ENCODE results near the gene KRTAP5-2. TPM values are rescaled to one million over a fixed set of nuclear protein-coding genes. Genes with fewer than 3 reads are reported as not detected.

Gene KRTAP5-2
- total and polyA plus RNA-seq, 2 of the 8 experiments (the other 6 are each of a cell fraction or from before 2014, with no cell fraction given), result not detected

DNA sequence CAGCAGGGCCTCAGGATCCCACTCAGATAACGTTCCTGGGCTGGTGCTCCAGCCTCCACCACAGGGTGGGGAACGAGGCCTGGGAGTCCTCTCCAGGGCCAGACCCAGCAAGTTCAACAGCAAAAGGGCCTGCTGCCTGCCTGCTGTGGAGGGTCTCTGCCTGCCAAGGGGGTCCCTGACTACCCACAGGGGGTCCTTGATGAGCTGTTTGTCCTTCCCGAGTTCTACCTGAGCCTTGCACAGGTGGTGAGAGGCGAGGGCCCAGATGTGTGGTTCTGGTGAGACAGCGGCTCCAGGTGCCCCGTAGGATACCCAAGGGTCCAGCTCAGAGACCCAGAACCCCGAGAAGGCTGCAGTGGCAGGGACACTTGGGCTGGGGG lies 30.4 kb downstream of the KRTAP5-2 start:
- 81% methylated on average over 6 of the region's 7 CpGs; no CpG with 5 or more reads in 1 of the 2 experiments for WGBS, 2 experiments (ENCODE audit: extremely low coverage in 1 of 2, insufficient coverage in 1 of 2, insufficient read length in 1 of 2, insufficient replicate concordance in 2 of 2, low coverage in 1 of 2, low lambda C conversion rate in 2 of 2, missing lambda C conversion rate in 1 of 2)
- Histone ChIP-seq H2AK5ac (ENCODE audit: low read depth, low read length) (0 out of 2 replicates have a peak overlapping the region, but pooled peaks have one; percentile 15), H2AFZ (ENCODE audit: low read length) (no peak overlapping the region), H3K4me1 (replicated peaks in 1 of 4; ENCODE audit: control insufficient read depth in 3 of 4, insufficient read depth in 4 of 4, low read length in 3 of 4) (peaks cover 0 to 51% (median 38%) of the 10 kb centered on the region in 4 experiments; a peak in 6 of 7 replicates), H3K27me3 (replicated peaks in 1 of 4; ENCODE audit: control insufficient read depth in 3 of 4, extremely low read depth in 1 of 4, insufficient read depth in 3 of 4, low read length in 3 of 4) (peaks cover 4 to 27% (median 23%) of the 10 kb centered on the region in 4 experiments), H3K36me3 (ENCODE audit: control insufficient read depth in 2 of 4, insufficient read depth in 4 of 4, low read length in 3 of 4) (no peaks in the 10 kb centered on the region), H2BK12ac (ENCODE audit: low read depth, low read length) (peak overlapping the region; percentile 80; the same call in 1 of the 2 replicates), H3K23ac (ENCODE audit: insufficient read length) (no peak overlapping the region), H3K4me2 (ENCODE audit: insufficient read depth in 1 of 2, low read depth in 2 of 2, low read length in 2 of 2) (peak overlapping the region; percentile 12 to 60; a peak in 3 of 4 replicates), H2BK15ac (ENCODE audit: low read length) (no peak overlapping the region), H3K27ac (ENCODE audit: low read depth, low read length) (no peak overlapping the region), H2BK20ac (ENCODE audit: low read length) (no peak overlapping the region), H3K4ac (replicated peaks; ENCODE audit: insufficient read length, low read depth, low read length) (peak overlapping the region; percentile 83), H3K9ac (replicated peaks in 1 of 4; ENCODE audit: extremely low read depth in 1 of 4, low read depth in 3 of 4, low read length in 3 of 4) (no peak overlapping the region; a peak in 2 of 7 replicates), H4K8ac (ENCODE audit: extremely low read depth, insufficient read depth, low read length) (no peak overlapping the region; the same call in 1 of the 2 replicates), H3K18ac (ENCODE audit: extremely low read depth, low read length) (peak overlapping the region; percentile 52; the same call in 1 of the 2 replicates), H3K79me2 (ENCODE audit: control insufficient read depth in 1 of 2, insufficient read depth in 2 of 2, low read length in 2 of 2) (no peaks in the 10 kb centered on the region), H2BK5ac (ENCODE audit: low read depth, low read length) (peak overlapping the region; percentile 66; the same call in 1 of the 2 replicates), H3K14ac (ENCODE audit: insufficient read length) (no peak overlapping the region), H2BK120ac (replicated peaks; ENCODE audit: low read depth, low read length) (peak overlapping the region; percentile 29), H3K4me3 (ENCODE audit: extremely low read depth in 1 of 4, insufficient read depth in 2 of 4, low read depth in 3 of 4, low read length in 4 of 4) (no peak overlapping the region), H3K79me1 (ENCODE audit: low read depth, low read length) (no peaks in the 10 kb centered on the region), H4K5ac (ENCODE audit: insufficient read length, low read depth, low read length) (no peak overlapping the region), H4K91ac (replicated peaks; ENCODE audit: insufficient read length, low read length) (peak overlapping the region; percentile 73), H3K23me2 (ENCODE audit: low read depth, low read length) (no peaks in the 10 kb centered on the region; the same call in 1 of the 2 replicates), H4K20me1 (replicated peaks in 1 of 2; ENCODE audit: control insufficient read depth in 1 of 2, insufficient read depth in 2 of 2, low read length in 2 of 2) (peaks cover 4 to 22% of the 10 kb centered on the region in 2 experiments), H3K9me3 (ENCODE audit: insufficient read depth in 2 of 2, low read depth in 1 of 2, low read length in 1 of 2) (no peaks in the 10 kb centered on the region), H3K56ac (replicated peaks; ENCODE audit: insufficient read length, low read depth, low read length) (no peak overlapping the region)
- ChIA-PET CTCF (ENCODE audit: partially characterized antibody) (interaction anchor here (0.6 to 9.1 kb wide), 9 partner anchors 12 to 993 kb away, joined by 3 to 100 read pairs (median 4); no protein-coding TSS in a partner anchor), POLR2A (ENCODE audit: partially characterized antibody) (interaction anchor here (1.7 to 6.9 kb wide), 2 partner anchors 10 to 14 kb away, joined by 4 to 58 read pairs; no protein-coding TSS in a partner anchor)
- DNase-seq (ENCODE audit: low read depth in 1 of 2, low spot score in 2 of 2) (no peak), FAIRE-seq (no peak)
- no peak for TF ChIP-seq TEAD4 (IDR thresholded peaks at IDR 0.05; ENCODE audit: low read depth, low read length)
- TF ChIP-seq CEBPB (IDR thresholded peaks at IDR 0.05; ENCODE audit: low read depth, low read length), result no peak
- no peak for TF ChIP-seq PHF8 (conservative IDR thresholded peaks at IDR 0.05; ENCODE audit: low read depth, low read length)
- TF ChIP-seq USF2 (IDR thresholded peaks at IDR 0.05; ENCODE audit: low read length), result no peak
- TF ChIP-seq GTF2F1 (IDR thresholded peaks at IDR 0.05; ENCODE audit: borderline replicate concordance, low read depth, low read length), result no peak
- TF ChIP-seq SUZ12 (IDR thresholded peaks at IDR 0.05; ENCODE audit: low read length), result no peak
- no peak for TF ChIP-seq ASH2L (IDR thresholded peaks at IDR 0.05; ENCODE audit: low read length)

Data from H1 (cell line).